ENCODE data around the gene SND1. TPM values are rescaled to one million over a fixed set of nuclear protein-coding genes. Genes with fewer than 3 reads are reported as not detected.

SND1 gene
- total and polyA plus RNA-seq, 10 of the 15 experiments (the other 5 are each of a cell fraction or from before 2014, with no cell fraction given): 52.4 to 270 (median 146) TPM

- TF ChIP-seq PRDM15 (CRISPR knock-in tag; IDR thresholded peaks at IDR 0.05) (no peak), KLF5 (IDR thresholded peaks at IDR 0.05; ENCODE audit: partially characterized antibody) (no peak), BCL3 (IDR thresholded peaks at IDR 0.05; ENCODE audit: borderline replicate concordance, insufficient read depth, low read depth, low read length, poor library complexity, severe bottlenecking) (no peak), ATF7 (IDR thresholded peaks at IDR 0.05; ENCODE audit: low read depth) (no peak), IKZF1 (conservative IDR thresholded peaks at IDR 0.05) (no peak), CREB1 (IDR thresholded peaks at IDR 0.05; ENCODE audit: low read depth) (0 out of 2 replicates have a peak, but pooled peaks have one; percentile 8), SIN3A (IDR thresholded peaks at IDR 0.05; ENCODE audit: low read depth, low read length) (no peak), TARDBP (IDR thresholded peaks at IDR 0.05; ENCODE audit: borderline replicate concordance) (no peak), IRF4 (IDR thresholded peaks at IDR 0.05; ENCODE audit: low read depth, low read length) (no peak), HDAC6 (IDR thresholded peaks at IDR 0.05; ENCODE audit: unreplicated experiment) (no peak), REST (IDR thresholded peaks at IDR 0.05; ENCODE audit: low read depth, low read length) (no peak), WRNIP1 (IDR thresholded peaks at IDR 0.05; ENCODE audit: borderline replicate concordance, low read depth, low read length) (no peak), JUNB (IDR thresholded peaks at IDR 0.05) (peak; percentile 47), EZH2 (IDR thresholded peaks at IDR 0.05; ENCODE audit: borderline replicate concordance, control insufficient read depth, low read depth, low read length) (no peak), HSF1 (IDR thresholded peaks at IDR 0.05; ENCODE audit: low read depth, low read length) (no peak), ZBTB33 (IDR thresholded peaks at IDR 0.05) (no peak)
Measured at GRCh38 chr7:127897704-127898454, 245.9 kb downstream of the SND1 start (continued).

Measured in GM12878 (cell line).